Measurements from ENCODE around the gene SGCD.

GRCh38 chr5:156670615-156671014, 343.7 kb downstream of the SGCD start:
- TF ChIP-seq CTCF (IDR thresholded peaks at IDR 0.05) (no peak), POLR2A (IDR thresholded peaks at IDR 0.05) (no peak)
